Peyer's patch (tissue), 4 donors: ENCODE data around the gene SLC16A13. TPM values are rescaled to one million over a fixed set of nuclear protein-coding genes. Genes with fewer than 3 reads are reported as not detected.
"Not testable (repeated sequence)": the region's sequence is repeated elsewhere in the genome, so short reads cannot be mapped to it uniquely, and the experiment has no call there.

ENCODE experiments used
- DNase-seq, 3 donors: peaks; one replicate each; pipeline ENCODE4 v3.0.0-alpha.2; 2017 to 2019
- H3K27ac ChIP-seq, 4 donors: fragments of 200-600 bp; sonication (generic); one replicate each; pipeline ENCODE4 v1.5.1; 2016 to 2019
- H3K27me3 ChIP-seq, 2 donors: fragments of 200-600 bp; sonication (generic); one replicate each; pipeline ENCODE4 v1.5.1; 2019
- H3K36me3 ChIP-seq, 3 donors: fragments of 200-600 bp; sonication (generic); one replicate each; pipeline ENCODE4 v1.5.1; 2016 to 2019
- H3K4me1 ChIP-seq, 4 donors: fragments of 200-600 bp; sonication (generic); one replicate each; pipeline ENCODE4 v1.5.1; 2016 to 2019
- H3K4me3 ChIP-seq, 4 donors: fragments of 200-600 bp; sonication (generic); 1 replicate in 3 of 4; 2 replicates in 1 of 4; pipeline ENCODE4 v1.5.1; 2016 to 2019; ENCODE audit warnings: mild to moderate bottlenecking in 1 of 4
- H3K9me3 ChIP-seq, 4 donors: fragments of 200-600 bp; sonication (generic); one replicate each; pipeline ENCODE4 v1.5.1; 2016 to 2019; ENCODE audit warnings: mild to moderate bottlenecking in 1 of 4
- CTCF ChIP-seq, 6 experiments: fragments of 450-650 bp in 4 of 6; fragments of 200-600 bp in 2 of 6; sonication (generic) in 1 of 6; IDR thresholded peaks; one replicate each; pipeline ENCODE4 v1.5.1; 2017 to 2019; ENCODE audit warnings: antibody characterized with exemption in 6 of 6, mild to moderate bottlenecking in 3 of 6, moderate library complexity in 1 of 6
- POLR2A ChIP-seq, 2 donors: fragments of 450-650 bp; IDR thresholded peaks; one replicate each; pipeline ENCODE4 v1.5.1; 2017; ENCODE audit warnings: antibody characterized with exemption in 2 of 2, mild to moderate bottlenecking in 2 of 2, moderate library complexity in 2 of 2
- total RNA-seq, 4 donors: library from RNA; depleted of rRNA; stranded (reverse); fragments of >200 nt; gene quantifications; one replicate each; pipeline ENCODE4 v1.1.0, GENCODE V29; 2016

SLC16A13 gene
- total RNA-seq, 4 donors from 2014 or later: 7.5 to 16.4 (median 8.8) TPM

- DNase-seq: peak in 2 of 3 donors; percentile 63 to 76
- peak overlapping the region; percentile 21 to 46 (median 28) for H3K4me3 ChIP-seq
- no peaks in the 10 kb centered on the region for H3K9me3 ChIP-seq
- no peaks in the 10 kb centered on the region for H3K36me3 ChIP-seq
- peaks cover 9 to 48% (median 24%) of the 10 kb centered on the region in 4 donors for H3K4me1 ChIP-seq
- H3K27me3 ChIP-seq: peaks cover 0 to 6% of the 10 kb centered on the region in 2 donors
- TF ChIP-seq POLR2A (IDR thresholded peaks at IDR 0.05) (no peak), CTCF (IDR thresholded peaks at IDR 0.05) (peak; percentile 74 to 98 (median 94))
- peak overlapping the region; percentile 67 to 85 (median 74) for H3K27ac ChIP-seq
These were observed 9.8 kb downstream of the SLC16A13 start for GRCh38 chr17:7045492-7046126.

GRCh38 chr17:7046127-7046724 lies 10.4 kb downstream of the SLC16A13 start:
- Histone ChIP-seq H3K36me3 (no peaks in the 10 kb centered on the region), H3K4me1 (peaks cover 9 to 48% (median 24%) of the 10 kb centered on the region in 4 donors), H3K27ac (peak overlapping the region; percentile 67 to 85 (median 74)), H3K27me3 (peaks cover 0 to 6% of the 10 kb centered on the region in 2 donors), H3K9me3 (no peaks in the 10 kb centered on the region), H3K4me3 (peak overlapping the region; percentile 21 to 46 (median 28))
- DNase-seq: peak; percentile 67 to 90 (median 87)
- TF ChIP-seq POLR2A (IDR thresholded peaks at IDR 0.05) (peak in 1 of 2 donors; percentile 7), CTCF (IDR thresholded peaks at IDR 0.05) (no peak)

- Histone ChIP-seq H3K4me1 (peaks cover 9 to 46% (median 22%) of the 10 kb centered on the region in 4 donors), H3K27ac (peak overlapping the region; percentile 67 to 85 (median 74)), H3K4me3 (peak overlapping the region; percentile 21 to 46 (median 28))
- H3K27me3 ChIP-seq, H3K9me3 ChIP-seq, H3K36me3 ChIP-seq: not testable (repeated sequence)
- peak in 1 of 2 donors; percentile 26 for TF ChIP-seq POLR2A (IDR thresholded peaks at IDR 0.05)
- peak; percentile 55 to 92 (median 86) for DNase-seq
These were observed 11.0 kb downstream of the SLC16A13 start for GRCh38 chr17:7046725-7047397.

GRCh38 chr17:7047566-7047965 lies 11.8 kb downstream of the SLC16A13 start:
- no peaks in the 10 kb centered on the region for H3K36me3 ChIP-seq
- H3K9me3 ChIP-seq: no peaks in the 10 kb centered on the region
- no peak for TF ChIP-seq CTCF (IDR thresholded peaks at IDR 0.05)
- TF ChIP-seq POLR2A (IDR thresholded peaks at IDR 0.05): no peak
- no peak for DNase-seq
- peaks cover 0 to 4% of the 10 kb centered on the region in 2 donors for H3K27me3 ChIP-seq
- H3K4me1 ChIP-seq: peaks cover 9 to 39% (median 15%) of the 10 kb centered on the region in 4 donors
- peak overlapping the region in 1 of 4 donors; percentile 73 for H3K27ac ChIP-seq
- H3K4me3 ChIP-seq: peak overlapping the region in 1 of 4 donors; percentile 46

DNA sequence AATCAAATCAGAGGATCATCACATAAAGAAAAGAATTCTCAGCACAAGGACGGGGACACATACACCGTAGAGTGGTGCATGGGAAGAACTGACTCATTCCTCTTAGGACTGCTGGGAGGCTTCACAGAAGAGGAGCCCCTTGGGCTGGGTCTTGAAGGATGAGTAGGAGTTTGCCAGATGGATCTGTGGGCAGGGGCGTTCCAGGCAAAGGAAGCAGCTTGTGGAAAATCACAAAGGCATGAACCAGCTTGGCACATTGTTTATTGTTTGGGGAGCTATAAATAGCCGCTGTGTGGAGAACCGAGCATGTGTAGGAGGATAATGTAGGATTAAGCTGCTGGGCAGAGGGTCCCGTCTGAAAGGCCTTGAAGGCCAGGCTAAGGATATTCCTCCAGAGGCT lies 13.2 kb downstream of the SLC16A13 start:
- peaks cover 0 to 25% (median 8%) of the 10 kb centered on the region in 4 donors for H3K4me1 ChIP-seq
- no peaks in the 10 kb centered on the region for H3K9me3 ChIP-seq
- H3K27ac ChIP-seq: no peak overlapping the region
- TF ChIP-seq CTCF (IDR thresholded peaks at IDR 0.05): no peak
- no peaks in the 10 kb centered on the region for H3K27me3 ChIP-seq
- no peaks in the 10 kb centered on the region for H3K36me3 ChIP-seq
- H3K4me3 ChIP-seq: no peak overlapping the region
- no peak for DNase-seq

GRCh38 chr17:7050583-7050982 lies 14.8 kb downstream of the SLC16A13 start:
- peaks cover 0 to 18% (median 8%) of the 10 kb centered on the region in 4 donors for H3K4me1 ChIP-seq
- not testable (repeated sequence) for H3K9me3 ChIP-seq, H3K27ac ChIP-seq, DNase-seq, H3K27me3 ChIP-seq, H3K4me3 ChIP-seq, H3K36me3 ChIP-seq
